Measurements from ENCODE around the gene MAGEA1.
A peak's percentile ranks its signal among the peaks of the same experiment; 100 is the strongest.
"Not testable (repeated sequence)": the region's sequence is repeated elsewhere in the genome, so short reads cannot be mapped to it uniquely, and the experiment has no call there.

The MAGEA1 gene, protein sequence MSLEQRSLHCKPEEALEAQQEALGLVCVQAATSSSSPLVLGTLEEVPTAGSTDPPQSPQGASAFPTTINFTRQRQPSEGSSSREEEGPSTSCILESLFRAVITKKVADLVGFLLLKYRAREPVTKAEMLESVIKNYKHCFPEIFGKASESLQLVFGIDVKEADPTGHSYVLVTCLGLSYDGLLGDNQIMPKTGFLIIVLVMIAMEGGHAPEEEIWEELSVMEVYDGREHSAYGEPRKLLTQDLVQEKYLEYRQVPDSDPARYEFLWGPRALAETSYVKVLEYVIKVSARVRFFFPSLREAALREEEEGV
- total RNA-seq: 0 reads per million in 2 donors

DNA sequence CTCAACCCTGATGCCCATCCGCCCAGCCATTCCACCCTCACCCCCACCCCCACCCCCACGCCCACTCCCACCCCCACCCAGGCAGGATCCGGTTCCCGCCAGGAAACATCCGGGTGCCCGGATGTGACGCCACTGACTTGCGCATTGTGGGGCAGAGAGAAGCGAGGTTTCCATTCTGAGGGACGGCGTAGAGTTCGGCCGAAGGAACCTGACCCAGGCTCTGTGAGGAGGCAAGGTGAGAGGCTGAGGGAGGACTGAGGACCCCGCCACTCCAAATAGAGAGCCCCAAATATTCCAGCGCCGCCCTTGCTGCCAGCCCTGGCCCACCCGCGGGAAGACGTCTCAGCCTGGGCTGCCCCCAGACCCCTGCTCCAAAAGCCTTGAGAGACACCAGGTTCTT, at the start of gene MAGEA1:
Gene MAGEA1, plus strand, starts transcription at position 154 of the 400 bp plus-strand sequence. CDS start 3,106 bp downstream, outside the sequence.
- DNase-seq: no peak

DNA sequence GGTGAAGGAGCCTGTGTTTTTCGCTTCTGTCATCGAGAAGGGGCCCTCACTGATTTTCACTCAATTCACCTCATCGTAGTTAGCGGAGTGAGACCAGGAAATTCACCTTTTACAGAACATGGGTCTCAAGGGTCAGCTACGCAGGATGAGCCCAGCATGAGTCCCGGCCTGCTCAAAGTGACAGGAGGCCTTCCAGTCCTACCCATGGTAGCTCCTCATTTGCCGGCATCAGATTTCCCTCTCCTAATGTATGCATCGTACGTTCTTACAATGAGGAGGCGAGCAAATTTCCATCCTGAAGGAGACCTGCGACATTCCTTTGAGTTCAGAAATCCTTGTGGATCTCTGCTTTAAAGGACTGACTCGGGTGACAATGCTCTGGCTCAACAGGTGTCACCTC, 46.2 kb upstream of the MAGEA1 start:
- not testable (repeated sequence) for DNase-seq

DNA sequence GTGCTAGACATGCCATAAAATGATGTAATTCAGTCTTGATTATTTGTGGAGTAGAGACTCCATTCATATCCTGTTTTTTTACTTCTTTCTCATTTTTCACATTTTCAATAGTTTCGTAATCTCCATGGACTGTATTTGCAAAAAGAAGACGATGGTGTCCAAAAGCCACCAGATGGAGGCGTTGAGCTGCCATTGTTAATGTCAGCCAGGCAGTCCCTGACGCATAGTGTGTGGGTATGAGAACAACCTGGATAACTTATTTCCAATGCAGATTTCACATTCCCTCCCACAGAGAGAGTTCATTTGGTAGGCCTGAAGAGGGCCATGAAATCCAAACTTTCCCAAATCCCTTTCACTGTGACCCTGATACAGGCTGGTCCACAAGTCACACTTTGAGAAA, 40.0 kb upstream of the MAGEA1 start:
- DNase-seq: not testable (repeated sequence)

DNA sequence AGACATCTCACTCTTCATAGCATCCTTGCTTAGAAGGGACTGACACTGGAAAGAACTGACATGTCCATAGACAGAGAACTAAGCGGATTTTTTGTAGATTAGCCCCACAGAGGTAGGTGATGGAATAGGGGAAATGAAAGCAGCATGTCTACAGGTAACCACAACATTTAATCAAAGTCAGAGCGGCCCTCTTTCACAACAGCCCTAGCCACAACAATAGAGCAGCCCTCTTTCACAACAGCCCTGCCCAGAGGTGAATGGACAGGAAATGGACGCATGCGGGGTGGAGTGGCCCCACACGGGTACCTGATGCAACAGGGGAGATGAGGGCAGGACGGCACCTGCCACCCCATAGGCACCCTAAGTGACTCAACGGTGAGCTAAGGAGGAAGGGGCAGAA, 32.8 kb upstream of the MAGEA1 start:
- DNase-seq: not testable (repeated sequence)

DNA sequence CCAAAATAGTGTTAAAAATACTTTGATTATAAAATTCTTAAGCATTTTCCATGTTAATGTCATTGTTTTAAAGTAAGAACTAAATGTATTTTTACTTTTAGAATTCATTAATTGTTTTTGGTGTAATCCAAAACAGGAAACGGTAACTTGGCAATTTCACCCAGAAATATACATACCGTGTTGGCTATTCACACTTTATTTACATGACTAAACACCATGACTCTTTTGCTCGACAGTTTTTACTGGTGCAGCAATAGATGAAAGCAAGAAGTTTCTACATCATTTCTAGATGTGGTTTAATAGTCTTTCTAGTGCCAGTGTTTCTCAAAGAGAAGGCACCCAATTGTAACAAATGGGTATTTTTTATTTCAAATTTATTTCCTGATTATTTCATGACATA, 25.6 kb upstream of the MAGEA1 start:
- DNase-seq: no peak

DNA sequence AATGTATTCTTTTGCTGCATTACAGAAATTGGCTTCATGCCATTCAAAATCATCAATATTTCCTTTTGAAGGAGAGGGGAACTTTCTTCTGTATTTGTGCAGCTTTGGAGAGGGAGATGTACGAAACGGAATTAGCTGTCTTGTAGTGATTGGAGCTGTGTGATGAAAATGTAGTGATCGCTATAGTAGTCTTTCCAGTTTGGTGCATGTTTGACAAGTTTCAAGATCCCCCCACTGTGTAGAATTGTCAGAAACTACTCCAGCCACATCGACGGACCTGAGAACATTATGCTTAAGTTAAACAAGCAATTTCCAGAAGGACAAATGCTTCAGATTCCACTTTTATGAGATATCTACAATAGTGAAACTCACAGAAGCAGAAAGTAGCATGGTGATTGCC, 21.6 kb upstream of the MAGEA1 start:
- no peak for DNase-seq

DNA sequence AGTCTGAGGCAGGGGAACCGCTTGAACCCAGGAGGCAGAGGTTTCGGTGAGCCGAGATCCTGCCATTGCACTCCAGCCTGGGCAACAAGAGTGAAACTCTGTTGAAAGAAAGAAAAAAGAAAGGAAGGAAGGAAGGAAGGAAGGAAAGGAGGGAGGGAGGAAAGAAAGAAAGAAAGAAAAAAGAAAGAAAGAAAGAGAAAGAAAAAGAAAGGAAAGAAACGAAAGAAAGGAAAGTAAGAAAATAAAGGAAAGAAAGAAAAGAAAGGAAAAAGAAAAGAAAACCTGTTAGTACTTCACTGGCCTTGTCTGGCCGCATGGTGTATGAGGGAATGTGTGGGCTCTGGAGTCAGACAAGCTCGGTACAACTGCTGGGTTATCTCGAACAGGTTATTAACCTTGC, 20.8 kb upstream of the MAGEA1 start:
- DNase-seq: no peak

DNA sequence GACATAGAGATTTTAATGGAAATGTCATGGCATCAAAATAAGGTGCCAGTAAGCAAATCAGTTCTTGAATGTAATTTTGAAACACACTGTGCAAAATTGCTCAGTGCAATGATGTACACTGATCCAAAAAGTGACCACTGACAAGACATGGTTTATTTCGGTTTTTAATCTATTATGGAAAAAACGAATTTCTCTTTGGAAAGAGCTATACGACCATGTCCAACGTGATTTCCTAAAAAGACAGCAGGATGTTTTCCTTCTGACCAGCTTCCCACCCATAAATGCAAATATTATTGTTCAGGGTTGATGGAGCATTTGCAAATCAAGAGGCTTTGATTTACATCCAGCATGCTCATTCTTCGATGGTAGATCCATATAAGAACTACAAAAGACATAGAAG, 17.1 kb upstream of the MAGEA1 start:
- no peak for DNase-seq

DNA sequence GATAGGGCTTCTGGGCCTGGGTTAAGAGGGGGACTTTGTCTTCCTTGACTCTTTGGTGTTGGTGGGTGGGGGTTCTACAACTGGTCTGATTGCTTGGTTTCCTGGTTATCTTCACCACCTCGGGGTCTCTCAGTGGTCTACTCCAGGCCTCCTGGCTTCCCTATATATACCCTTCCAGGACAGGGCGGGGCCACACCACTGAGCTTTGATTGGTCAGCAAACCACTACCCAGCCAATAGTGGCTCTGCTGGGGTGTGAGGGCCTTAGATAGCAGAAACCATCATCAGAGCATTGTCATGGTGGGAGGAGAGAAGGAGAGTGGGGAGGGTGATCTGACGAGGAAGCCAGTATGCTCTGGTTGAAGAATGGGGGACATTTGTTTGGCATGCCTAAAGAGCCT, 14.4 kb upstream of the MAGEA1 start:
- DNase-seq: no peak

DNA sequence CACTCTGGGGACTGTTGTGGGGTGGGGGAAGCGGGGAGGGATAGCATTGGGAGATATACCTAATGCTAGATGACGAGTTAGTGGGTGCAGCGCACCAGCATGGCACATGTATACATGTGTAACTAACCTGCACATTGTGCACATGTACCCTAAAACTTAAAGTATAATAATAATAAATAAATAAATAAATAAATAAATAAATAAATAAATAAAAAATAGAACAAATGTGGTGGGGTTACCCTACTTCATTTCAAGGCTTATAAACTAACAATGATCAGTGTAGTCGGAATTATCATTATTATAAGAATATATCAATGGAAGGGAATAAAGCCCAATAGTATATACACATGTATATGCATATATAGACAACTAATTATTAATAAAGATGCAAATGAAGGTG, 10.7 kb upstream of the MAGEA1 start:
- DNase-seq: not testable (repeated sequence)

DNA sequence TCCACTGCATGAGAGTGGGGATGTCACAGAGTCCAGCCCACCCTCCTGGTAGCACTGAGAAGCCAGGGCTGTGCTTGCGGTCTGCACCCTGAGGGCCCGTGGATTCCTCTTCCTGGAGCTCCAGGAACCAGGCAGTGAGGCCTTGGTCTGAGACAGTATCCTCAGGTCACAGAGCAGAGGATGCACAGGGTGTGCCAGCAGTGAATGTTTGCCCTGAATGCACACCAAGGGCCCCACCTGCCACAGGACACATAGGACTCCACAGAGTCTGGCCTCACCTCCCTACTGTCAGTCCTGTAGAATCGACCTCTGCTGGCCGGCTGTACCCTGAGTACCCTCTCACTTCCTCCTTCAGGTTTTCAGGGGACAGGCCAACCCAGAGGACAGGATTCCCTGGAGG, 2.7 kb downstream of the MAGEA1 start:
- no peak for DNase-seq

DNA sequence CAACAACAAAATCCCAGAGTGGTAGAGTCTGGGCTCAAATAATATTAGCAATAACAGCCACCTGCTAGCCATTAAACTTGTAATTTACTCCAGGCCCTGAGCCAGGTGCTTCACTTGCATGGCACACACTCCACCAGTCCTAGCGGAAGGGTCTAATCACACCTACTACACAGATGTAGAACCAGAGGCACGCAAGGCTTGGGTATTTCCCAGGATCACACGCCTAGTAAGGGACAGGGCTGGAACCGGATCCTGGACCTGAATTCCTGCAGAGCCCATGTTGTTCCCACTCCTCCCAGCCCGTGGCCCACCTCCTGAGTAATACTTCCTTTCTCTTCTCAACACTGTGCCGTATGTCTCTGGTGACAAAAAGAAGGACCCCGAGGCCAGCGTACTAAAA, 5.7 kb downstream of the MAGEA1 start:
- no peak for DNase-seq

DNA sequence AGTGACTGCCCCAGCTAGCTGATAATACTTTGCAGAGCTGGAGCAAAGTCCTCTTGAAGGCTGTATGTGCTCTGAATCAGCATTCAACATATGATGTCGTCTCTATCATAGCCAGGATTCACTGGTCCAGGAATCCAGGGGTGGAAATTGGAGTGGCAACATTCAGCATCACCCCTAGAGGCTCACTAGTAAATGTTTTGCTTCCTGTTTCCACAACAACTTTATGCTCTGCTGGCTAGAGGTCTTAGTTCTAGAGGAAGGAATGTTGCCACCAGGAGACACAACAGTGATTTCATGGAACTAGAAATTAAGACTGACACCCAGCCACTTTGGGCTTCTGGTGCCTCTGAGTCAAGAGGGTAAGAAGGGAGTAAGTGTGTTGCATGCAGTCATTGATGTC, 11.3 kb downstream of the MAGEA1 start:
- DNase-seq: no peak

DNA sequence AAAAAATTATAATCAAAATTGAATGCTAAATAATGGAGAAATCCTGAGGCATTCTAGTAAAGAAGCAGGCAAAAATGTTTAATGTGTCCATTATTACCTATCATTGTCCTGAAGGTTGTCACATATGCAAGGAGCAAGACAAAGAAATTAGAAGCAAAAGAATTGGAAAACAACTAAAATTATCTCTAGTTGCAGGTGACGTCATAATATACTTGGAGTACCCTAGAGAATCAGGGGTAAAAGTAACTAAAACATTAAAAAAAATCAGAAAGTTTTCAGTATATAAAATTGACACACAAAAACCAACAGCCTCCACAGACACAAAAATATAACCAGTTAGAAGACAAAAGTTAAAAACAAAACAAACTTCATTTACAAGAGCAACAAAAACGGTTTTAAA, 21.4 kb downstream of the MAGEA1 start:
- no peak for DNase-seq

DNA sequence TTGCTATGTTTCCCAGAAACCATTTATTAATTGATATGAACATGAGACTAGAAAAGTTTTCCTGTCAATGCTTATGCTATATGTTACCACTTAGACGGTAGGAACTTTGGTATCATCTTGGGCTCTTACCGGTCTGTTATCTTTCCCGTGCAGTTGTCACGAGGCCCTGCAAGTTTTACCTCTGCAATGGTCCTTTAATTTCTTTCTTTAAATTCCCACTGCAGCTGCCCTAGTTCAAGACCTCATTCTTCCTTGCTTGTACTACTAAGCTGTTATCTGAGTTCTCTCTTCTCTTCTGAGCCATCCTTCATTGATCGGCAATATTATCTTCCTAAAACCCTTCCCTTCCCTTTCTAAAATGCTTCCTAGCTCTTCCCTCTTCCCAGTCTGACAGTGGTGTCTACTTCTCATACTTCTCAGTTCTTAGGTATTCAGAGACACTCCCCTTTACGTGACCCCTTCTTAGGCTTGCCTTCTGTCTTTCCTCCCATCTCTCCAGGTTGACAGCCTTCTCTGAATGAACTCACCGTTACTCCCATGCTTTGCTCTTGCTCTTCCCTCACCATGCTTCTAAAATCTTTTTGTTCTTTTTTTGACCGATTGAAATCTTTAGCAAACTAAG, 27.5 kb downstream of the MAGEA1 start:
- no peak for DNase-seq

DNA sequence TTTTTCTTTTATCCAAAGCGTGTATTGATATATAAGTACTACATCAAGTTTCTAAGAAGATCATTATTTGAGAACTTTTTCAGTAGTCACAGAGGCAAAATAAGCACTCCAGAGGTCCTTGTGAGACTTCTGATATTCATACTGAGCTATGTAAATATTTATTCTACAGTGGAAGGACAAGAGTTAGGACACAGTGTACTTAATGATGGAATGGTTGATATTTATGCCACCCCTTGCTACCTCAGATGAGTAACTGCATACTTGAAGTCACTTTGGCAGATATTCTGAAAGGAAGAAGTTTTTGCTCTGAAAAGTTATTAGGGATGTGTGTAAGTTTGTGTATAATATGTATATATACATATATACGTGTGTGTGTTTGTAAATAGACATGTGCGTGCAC, 30.3 kb downstream of the MAGEA1 start:
- DNase-seq: no peak

DNA sequence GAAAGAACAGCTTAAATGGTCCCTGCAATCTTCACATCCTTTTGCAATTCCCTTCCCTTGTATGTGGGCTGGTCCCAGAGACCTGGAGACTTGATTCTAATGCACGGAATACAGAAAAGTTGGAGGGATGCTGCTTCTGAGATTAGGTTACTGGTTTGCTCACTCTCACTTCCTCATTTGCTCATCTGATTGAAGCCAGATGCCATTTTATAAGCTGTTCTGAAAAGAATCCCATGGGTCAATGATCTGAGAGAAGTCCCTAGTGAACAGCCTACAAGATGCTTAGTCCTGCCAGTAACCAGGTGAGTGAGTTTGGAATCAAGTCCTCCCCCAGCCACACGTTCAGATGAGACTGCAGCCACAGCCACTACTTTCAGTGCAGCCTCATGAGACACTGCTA, 35.9 kb downstream of the MAGEA1 start:
- no peak for DNase-seq

DNA sequence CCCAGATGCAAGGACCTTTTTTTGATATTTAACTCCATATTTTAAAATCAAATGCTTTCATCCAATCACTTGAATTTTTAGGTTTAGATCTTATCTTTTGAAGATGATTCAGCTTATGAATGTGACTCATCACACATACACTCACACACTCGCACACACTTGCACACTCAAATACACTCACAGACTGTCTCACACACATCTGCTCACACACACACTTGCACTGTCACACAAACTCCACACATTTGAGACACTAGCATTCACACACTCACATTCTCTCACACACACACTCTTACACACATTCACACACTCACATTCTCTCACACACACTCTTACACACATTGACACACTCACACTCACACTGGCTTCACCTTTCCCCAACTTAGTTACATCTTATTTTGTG, 37.8 kb downstream of the MAGEA1 start:
- DNase-seq: peak in 1 of 5 experiments; percentile 2

DNA sequence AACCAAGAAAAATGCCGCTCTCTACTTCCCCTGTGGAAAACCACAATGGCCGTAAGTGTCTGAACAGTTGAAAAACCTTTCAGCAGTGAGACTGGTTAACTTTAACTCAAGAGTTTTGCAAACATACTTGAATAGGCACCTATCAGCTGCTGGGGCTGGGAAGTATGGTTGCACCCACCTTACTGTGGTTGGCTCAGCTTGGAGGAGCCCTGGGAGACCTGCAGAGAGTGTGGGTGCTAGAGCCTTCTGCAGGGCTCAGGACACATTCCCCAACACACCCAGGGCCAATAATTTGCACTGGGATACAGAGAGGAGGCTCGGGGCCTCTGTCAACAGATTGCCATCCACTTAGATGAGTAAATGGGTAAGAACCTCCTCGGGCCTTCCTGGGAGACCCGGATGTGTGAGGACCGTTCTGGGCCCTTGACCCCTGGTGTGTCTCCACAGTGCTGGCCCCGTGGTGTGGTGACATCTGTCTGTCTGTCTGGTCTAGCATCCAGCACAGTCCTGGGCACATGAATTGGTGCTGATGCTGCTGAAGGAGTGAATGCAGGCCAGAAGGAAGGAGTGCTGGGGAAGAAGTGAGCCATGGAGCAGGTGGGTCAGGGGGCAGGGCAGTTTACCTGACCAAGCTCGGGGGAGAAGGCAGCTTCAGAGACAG, 46.5 kb downstream of the MAGEA1 start:
- no peak for DNase-seq

DNA sequence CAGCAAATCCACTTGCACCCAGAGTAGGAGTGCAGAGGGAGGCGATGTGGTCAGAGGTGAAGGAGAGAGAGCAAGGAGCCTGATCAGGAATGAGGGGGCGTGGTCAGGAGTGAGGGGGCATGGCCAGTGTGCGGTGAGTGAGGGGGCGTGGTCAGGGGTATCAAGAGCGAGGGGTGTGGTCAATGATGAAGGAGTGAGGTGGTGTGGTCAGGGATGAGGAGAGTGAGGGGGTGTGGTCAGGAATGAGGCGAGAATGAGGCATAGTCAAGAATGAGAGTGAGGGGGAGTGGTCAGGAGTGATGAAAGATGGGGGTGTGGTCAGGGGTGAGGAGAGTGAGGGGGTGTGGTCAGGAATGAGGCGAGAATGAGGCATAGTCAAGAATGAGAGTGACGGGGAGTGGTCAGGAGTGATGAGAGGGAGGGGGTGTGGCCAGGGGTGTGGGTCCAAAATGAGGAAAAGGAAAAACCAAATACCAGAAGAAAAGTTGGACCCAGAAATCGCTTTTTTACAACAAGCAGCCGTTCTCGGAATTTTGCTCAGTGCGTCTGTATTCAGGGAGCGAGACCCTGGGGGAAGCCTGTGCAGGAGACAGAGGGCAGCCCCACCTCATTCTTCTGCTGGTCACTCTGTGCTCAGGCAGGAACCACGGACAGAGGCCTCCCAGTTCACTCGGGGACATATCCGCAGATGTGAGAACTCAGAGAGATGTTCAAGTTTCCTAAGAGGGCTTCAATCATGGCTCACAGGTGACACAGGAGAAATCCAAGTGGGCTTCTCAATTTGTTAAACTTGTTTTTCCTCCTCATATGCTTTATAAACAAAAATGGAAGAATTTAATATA, 47.5 kb downstream of the MAGEA1 start:
- peak in 1 of 5 experiments; percentile 0 for DNase-seq
